HepG2 (cell line): ENCODE measurements around the gene NEU4. TPM values are rescaled to one million over a fixed set of nuclear protein-coding genes. Genes with fewer than 3 reads are reported as not detected.

Source experiments
- ATF3 ChIP-seq: sonication (generic); formaldehyde crosslinking; IDR thresholded peaks from 2 replicates; pipeline ENCODE4 v1.4.0; 2020; ENCODE audit warnings: missing genetic modification reagents
- CREB1 ChIP-seq, 2 experiments: fragments of 450-650 bp in 1 of 2; IDR thresholded peaks; 2 replicates each; pipeline ENCODE4 v1.6.1; 2016 to 2017; ENCODE audit warnings: control low read depth in 1 of 2, mild to moderate bottlenecking in 1 of 2, missing compliant biosample characterization in 1 of 2, missing genetic modification characterization in 1 of 2
- IKZF5 ChIP-seq: IDR thresholded peaks from 2 replicates; pipeline ENCODE4 v1.6.1; 2018; ENCODE audit warnings: missing genetic modification reagents, mild to moderate bottlenecking, missing compliant biosample characterization
- MEIS1 ChIP-seq: sonication (generic); formaldehyde crosslinking; IDR thresholded peaks from 2 replicates; pipeline ENCODE4 v1.9.0; 2021; ENCODE audit warnings: mild to moderate bottlenecking, missing genetic modification reagents, moderate library complexity, borderline replicate concordance
- RAD21 ChIP-seq: fragments of 450-650 bp; formaldehyde crosslinking; IDR thresholded peaks from 2 replicates; pipeline ENCODE4 v1.5.0; 2020; ENCODE audit warnings: mild to moderate bottlenecking
- SIN3A ChIP-seq: IDR thresholded peaks from 2 replicates; pipeline ENCODE4 v1.6.1; 2011; ENCODE audit warnings: low read depth, mild to moderate bottlenecking, control low read depth, low read length, borderline replicate concordance
- ZBTB37 ChIP-seq: sonication (generic); formaldehyde crosslinking; IDR thresholded peaks from 2 replicates; pipeline ENCODE4 v1.4.0; 2020; ENCODE audit warnings: mild to moderate bottlenecking, missing genetic modification reagents
- ZBTB40 ChIP-seq, 2 experiments: fragments of 450-650 bp in 1 of 2; sonication (generic) in 1 of 2; formaldehyde crosslinking in 1 of 2; IDR thresholded peaks; 2 replicates each; pipeline versions ENCODE4 v1.6.1 to v1.8.0; 2016 to 2022; ENCODE audit warnings: antibody characterized with exemption in 1 of 2, mild to moderate bottlenecking in 1 of 2, missing genetic modification reagents in 1 of 2
- ZGPAT ChIP-seq: IDR thresholded peaks from 2 replicates; pipeline ENCODE4 v1.6.1; 2016; ENCODE audit warnings: mild to moderate bottlenecking
- ZNF274 ChIP-seq: sonication (generic); formaldehyde crosslinking; IDR thresholded peaks from 2 replicates; pipeline ENCODE4 v1.5.1; 2020; ENCODE audit warnings: mild to moderate bottlenecking, missing genetic modification reagents
- ZNF337 ChIP-seq: sonication (generic); formaldehyde crosslinking; IDR thresholded peaks from 2 replicates; pipeline ENCODE4 v1.5.1; 2020; ENCODE audit warnings: missing genetic modification reagents, low read depth, mild to moderate bottlenecking, borderline replicate concordance
- ZNF530 ChIP-seq: sonication (generic); formaldehyde crosslinking; IDR thresholded peaks from 2 replicates; pipeline ENCODE4 v1.5.0; 2020; ENCODE audit warnings: low read depth, mild to moderate bottlenecking, missing genetic modification reagents
- ZNF580 ChIP-seq: IDR thresholded peaks from 2 replicates; pipeline ENCODE4 v1.6.1; 2016; ENCODE audit warnings: low read depth, borderline replicate concordance
- ZNF782 ChIP-seq: sonication (generic); formaldehyde crosslinking; IDR thresholded peaks from 2 replicates; pipeline ENCODE4 v1.4.0; 2020; ENCODE audit warnings: missing genetic modification reagents, mild to moderate bottlenecking, borderline replicate concordance
- ZNF879 ChIP-seq: sonication (generic); formaldehyde crosslinking; IDR thresholded peaks from 2 replicates; pipeline ENCODE4 v1.8.1; 2023; ENCODE audit warnings: missing genetic modification reagents
- polyA plus RNA-seq, 8 experiments: library from polyadenylated mRNA; depleted of rRNA in 3 of 8; stranded (reverse) in 7 of 8; unstranded in 1 of 8; fragments of >200 nt; fragmentation: Illumina TruSeq in 4 of 8; extraction: Trizol in 4 of 8; gene quantifications; 2 replicates each; pipeline versions ENCODE4 v1.2.1 to v1.2.3, GENCODE V29; 2011 to 2016; ENCODE audit warnings: low read depth in 4 of 8, missing spikeins in 1 of 8, mixed read lengths in 1 of 8; ENCODE audit not compliant: insufficient read depth in 1 of 8
- total RNA-seq, 5 experiments: library from RNA; depleted of rRNA; stranded (reverse); fragments of >200 nt; fragmentation: Illumina TruSeq; extraction: Trizol; gene quantifications; 2 replicates each; pipeline ENCODE4 v1.2.3, GENCODE V29; 2016; ENCODE audit warnings: low read depth in 1 of 5

Gene NEU4
- total and polyA plus RNA-seq, 2 of the 13 experiments (the other 11 are each of a cell fraction or from before 2014, with no cell fraction given), result 53.5 to 107 TPM

GRCh38 chr2:241818943-241819270 is 9.9 kb downstream of the NEU4 start (continued):
- TF ChIP-seq ZNF274 (peak; percentile 38; the same call in 1 of the 2 replicates), ZNF580 (peak; percentile 89; the same call in 1 of the 2 replicates), ZNF530 (CRISPR knock-in tag) (no peak), ZGPAT (CRISPR knock-in tag) (peak; percentile 90), MEIS1 (0 out of 2 replicates have a peak, but pooled peaks have one; percentile 28), ZNF782 (CRISPR knock-in tag) (peak; percentile 92; the same call in 1 of the 2 replicates), RAD21 (peak; percentile 45; the same call in 1 of the 2 replicates), ZNF879 (CRISPR knock-in tag) (0 out of 2 replicates have a peak, but pooled peaks have one; percentile 76), ATF3 (0 out of 2 replicates have a peak, but pooled peaks have one; percentile 24), ZNF337 (no peak), CREB1 (IDR thresholded peaks at IDR 0.05) (peak; percentile 59), CREB1 (CRISPR knock-in tag; IDR thresholded peaks at IDR 0.05) (no peak), ZBTB40 (IDR thresholded peaks at IDR 0.05) (no peak), ZBTB40 (CRISPR knock-in tag; IDR thresholded peaks at IDR 0.05) (peak; percentile 75), ZBTB37 (0 out of 2 replicates have a peak, but pooled peaks have one; percentile 41), IKZF5 (peak; percentile 93), SIN3A (no peak)
